HG03103 (cell line): ENCODE results near the gene HHIP.
A peak's percentile ranks its signal among the peaks of the same experiment; 100 is the strongest.

Source experiments
- ATAC-seq: cut with Tn5 transposase; IDR thresholded peaks from one replicate; pipeline ENCODE4 v1.9.1; 2021; ENCODE audit warnings: low read depth; ENCODE audit not compliant: unreplicated experiment

Gene HHIP

DNA sequence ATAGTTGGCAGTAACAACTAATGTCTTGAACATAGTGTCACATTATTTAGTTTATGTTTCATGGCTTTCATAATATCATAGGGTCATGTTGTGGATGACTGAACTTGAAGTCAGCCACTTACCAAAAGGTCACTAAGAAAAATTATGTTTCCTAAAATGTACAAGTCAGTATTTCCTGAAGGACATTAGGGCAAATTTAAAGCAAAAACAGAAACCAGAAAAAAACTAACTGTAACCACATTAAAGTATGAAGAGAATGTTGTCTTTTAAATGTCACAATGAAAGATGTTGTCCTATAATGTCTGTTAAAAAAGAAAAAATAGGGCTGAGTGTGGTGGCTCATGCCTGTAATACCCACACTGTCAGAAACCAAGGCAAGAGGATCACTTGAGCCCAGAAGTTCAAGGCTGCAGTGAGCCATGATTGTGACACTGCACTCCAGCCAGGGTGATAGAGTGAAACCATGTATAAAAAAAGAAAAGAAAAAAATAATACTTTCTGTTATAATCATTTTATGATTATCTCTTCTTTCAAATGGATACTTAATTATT lies 55.8 kb downstream of the HHIP start:
- no peak for ATAC-seq

DNA sequence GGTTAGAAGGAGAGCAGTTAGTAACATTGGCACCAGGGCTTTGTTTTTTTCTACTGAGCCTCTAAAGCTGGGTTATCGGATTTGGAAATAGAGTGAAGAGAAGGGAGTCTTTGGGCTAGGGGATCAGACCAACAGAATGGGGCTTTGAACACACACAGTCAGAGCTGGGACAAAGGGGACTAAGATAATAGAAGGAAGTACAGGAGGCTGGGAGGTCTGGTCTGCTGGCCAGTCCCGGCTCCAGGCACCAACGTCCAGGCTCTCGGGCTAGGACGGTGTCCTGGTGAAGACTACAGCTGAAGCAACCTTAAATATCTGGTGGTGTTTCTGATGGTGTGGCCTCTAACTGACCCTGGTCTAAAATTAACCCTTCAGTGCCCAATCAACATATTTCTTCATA lies 57.5 kb downstream of the HHIP start:
- ATAC-seq: no peak

DNA sequence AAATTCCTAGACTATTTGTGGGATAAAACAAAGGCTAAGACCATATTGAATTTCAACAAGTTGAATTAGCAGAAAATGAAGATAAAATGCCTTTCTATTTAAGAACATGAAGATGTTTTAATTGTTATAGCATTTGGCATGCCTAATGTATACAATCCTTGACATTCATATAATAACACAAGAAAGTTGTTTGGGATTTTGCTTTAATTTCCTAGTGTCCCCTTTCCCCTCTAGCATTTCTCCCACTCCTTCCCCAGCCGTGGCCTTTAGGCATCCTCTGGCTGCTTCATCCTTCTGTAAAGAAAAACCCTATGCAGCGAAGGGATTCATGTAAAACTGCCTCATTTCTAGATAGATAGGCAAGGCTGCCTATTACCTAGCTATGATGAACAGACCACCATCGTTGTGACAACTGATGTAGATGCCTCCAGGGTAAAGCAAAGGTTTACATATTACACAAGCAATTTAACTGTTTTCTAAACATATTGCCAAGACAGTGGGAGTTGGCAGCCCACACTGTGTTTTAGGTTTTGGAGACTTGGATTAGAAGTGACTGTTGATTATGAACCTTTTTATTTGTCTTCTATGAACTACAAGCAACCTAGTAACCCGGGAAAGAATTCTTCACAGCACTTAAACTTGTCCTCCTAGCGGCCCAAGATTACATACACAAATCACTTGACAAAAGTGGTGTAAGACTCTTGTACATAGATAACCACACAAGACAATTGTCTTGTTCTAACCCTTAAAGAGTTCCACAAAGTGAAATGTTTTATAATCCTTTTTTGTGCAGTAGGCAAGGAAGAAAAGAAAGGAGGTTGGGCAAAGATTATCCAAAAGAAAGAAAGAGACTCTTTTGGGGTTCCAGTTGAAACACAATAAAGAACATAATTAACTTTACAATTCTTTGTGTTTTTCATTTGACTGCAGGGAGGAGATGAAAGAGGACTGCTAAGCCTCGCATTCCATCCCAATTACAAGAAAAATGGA lies 59.9 kb downstream of the HHIP start:
- no peak for ATAC-seq

DNA sequence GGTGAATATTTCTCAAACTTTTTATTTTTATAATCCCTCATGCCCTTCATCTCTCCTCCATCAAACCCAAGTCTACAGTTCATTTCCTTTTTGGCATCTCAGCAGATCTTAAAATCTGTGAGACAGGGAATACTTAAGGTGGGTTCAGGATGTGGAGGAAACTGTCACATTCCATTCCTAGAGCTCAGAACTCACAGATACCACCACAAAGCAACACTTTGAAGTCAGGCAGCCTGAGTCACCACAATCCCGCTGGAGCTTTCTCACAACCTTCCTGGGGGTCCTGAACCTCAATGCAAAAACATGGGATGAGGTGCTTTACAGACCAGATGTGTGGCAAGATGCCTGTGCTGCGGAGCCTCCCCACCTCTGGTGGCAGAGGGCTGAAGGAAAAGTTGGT lies 63.2 kb downstream of the HHIP start:
- no peak for ATAC-seq

DNA sequence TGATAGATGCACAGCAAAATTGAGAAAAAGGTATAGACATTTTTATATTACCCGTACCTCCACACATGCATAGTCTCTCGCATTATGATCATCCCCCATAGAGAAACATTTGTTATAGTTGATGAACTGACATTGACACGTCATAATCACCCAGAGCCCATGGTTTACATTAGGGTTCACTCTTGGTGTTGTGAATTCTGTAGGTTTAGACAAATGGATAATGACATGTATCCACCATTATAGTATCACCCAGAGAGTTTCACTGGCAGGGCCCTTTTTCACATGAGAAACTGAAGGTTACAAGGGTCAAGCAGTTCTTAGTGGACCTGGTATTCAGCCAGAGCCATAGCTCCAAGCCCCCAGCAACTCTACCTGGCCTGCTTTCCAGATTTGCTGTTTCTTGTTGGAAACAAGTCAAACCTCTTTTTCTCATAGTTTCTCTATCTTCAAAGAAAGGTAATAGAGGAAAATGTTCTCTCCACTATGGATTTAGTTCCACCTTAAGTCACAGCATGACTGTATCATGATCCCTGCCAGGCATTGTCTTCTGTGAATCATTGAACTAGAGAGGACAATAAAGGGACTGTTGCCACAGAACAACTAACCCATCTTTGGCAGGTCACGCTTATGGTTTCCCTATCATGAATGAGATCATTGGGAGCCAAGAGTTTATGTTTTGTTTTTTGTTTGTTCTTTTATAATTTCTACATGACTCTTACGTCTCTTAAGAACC lies 64.0 kb downstream of the HHIP start:
- ATAC-seq: no peak

DNA sequence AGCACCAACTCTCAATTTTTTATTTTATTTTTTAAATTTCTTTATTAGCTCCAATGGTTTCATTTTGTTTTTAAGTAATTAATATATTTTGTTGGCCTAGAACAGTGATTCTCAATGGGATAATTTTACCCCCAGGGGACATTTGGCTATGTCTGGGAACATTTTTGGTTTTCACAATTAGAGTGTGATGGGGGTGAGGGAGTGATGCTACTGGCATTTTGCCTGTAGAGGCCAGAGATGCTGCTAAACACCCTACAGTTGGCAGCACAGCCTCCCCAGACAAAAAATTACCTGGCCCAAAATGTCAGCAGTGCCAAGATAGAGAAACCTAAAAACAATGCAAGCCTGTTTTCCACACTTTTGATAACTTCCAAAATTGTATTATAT lies 64.6 kb downstream of the HHIP start:
- no peak for ATAC-seq

DNA sequence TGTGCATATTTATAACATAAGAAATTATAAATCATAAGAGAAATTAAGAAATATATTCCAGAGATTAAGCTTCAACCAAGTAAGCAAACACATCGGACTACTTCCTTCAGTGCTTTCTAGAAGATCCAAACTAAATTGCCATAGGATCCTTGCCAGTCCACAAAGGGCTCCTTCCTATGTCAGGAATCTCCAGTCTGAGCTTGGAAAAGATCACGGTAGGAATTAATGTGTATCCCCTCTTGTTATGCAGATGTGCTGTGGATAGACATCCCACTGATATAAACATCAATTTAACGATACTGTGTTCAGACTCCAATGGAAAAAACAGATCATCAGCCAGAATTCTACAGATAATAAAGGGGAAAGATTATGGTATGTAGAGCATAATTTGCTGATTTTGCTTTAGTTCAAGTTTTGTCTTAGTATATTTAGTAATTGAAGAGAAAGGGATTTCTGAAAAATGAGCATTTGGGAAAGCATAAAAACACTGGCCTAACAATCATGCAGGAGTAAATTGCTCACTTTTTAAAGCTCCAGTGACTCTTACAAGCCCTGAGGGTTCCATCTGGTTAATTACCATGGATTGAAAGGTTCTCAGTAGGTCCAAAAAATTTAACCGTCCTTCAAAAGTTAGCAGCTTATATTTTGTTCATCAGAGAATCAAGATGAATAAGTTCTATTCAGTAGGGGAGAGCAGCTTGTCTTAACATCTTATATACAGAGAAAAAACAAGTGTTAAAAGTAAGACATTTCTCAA lies 65.9 kb downstream of the HHIP start:
- ATAC-seq: no peak

DNA sequence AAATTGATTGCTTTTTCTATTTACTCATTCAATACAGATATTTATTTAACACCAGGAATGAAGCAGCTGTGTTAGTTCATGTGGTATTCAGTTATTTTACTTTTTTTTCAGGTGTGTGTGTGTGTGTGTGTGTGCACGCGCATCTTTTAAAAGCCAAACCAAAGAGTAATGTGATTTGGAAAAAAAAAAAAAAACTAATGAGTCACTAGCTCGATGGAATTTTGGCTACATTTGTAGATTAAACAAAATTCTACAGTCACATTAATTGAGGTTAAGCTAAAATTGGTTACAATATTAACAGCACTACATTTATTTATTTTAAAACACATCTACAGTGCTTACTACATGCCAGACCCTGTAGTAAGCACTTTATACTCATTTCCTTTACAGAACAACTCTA lies 66.8 kb downstream of the HHIP start:
- ATAC-seq: no peak

DNA sequence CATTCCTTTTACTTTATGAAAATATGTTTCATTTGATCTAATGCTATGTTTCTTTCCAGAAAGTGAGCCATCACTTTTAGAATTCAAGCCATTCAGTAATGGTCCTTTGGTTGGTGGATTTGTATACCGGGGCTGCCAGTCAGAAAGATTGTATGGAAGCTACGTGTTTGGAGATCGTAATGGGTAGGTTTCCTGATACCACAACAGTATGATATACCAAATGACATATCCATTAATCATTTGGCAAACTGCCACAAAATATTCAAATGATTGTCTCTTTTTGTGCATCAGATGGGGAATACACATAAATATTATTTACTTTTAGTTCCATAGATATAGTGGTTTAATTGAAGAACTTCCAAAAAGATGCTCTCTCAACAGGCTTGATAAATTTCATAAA lies 68.2 kb downstream of the HHIP start:
- no peak for ATAC-seq

DNA sequence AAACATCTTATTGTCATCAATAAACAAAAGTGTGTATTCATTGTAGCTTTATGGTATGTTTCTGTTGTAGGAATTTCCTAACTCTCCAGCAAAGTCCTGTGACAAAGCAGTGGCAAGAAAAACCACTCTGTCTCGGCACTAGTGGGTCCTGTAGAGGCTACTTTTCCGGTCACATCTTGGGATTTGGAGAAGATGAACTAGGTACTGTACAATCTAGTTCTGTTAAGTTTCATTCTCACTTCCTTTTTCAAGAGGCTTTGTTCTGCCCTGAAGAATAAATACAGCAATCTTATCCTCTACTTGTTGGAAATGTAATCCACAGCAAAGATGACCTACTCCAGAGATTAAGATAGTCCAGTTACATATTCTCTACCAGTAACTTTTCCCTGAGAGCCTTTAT lies 69.3 kb downstream of the HHIP start:
- ATAC-seq: peak; percentile 68

DNA sequence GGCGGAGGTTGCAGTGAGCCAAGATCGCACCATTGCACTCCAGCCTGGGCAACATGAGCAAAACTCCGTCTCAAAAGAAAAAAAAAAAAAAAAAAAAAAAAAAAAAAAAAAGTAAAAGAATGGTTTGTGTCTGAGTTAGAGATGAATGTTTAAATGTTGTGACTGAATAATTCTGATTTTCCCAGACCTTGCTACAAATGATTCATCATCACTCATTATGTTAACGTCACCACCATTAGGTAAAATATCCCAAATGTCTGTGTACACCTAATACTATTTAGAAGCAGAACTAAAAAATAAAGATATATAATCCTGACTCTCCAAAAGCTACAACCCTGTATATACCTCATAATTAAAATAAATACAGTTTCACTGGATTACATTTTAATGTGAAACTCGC lies 70.8 kb downstream of the HHIP start:
- no peak for ATAC-seq

DNA sequence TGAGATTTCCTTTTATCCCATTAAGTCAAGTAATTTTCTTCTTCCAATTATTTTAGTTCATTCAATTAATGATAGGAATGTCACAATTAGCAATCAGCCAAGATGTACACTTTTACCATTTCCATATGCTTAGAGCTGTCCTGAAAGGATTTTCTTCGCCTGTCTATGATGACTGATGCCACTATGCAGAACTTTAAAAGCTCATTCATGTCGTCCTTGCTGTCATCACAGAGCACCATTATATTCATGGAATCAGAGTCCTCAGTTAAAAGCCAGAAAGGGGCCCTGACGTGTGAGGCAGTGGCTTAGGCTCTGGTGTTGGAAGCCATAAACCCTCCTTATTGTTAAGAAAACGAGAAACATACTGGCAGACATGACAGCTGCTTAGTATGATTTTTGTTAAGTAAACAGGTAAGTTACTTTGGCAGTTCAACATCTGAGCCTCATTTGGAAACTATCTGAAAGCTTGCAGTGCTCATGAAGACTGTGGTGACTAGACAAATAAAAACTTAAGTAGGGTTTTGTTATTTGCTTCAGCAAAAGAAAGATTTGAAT lies 73.1 kb downstream of the HHIP start:
- no peak for ATAC-seq

DNA sequence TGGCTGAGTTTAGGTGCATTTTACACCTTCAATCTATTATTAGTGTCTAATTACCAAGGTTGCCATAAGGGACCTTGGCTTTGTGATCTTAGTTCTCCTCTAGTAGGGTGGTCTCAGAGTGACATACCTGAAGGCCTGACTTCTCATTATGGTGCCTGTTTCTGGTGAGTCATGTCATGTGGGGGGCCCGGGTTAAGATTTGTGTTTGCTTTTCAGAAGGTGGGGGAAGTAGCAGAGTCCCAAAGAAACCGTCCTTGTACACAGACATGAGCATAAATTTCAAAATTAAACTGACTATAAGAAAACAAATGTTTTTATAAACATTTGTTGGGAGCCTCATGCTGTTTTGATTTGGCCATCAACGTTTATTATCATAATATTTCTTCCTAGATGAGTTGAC lies 74.5 kb downstream of the HHIP start:
- no peak for ATAC-seq

DNA sequence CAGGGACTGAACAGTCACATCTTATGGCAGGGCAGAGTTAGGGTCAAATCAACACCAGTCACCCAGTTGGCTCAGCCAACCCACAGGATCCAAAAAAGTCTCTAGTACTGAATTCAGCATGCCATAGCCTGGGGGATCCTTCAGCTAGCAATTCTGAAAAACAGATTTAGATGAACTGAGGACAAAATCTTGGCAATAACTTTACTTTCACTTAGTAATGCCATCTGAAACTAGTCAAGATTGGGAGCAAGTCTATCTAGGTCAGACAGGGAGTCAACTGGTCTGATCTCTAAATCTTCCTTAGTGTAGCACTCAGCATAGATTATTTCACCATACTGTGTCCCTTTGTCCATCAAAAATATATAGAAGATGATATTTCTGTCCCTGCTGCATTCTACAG lies 76.0 kb downstream of the HHIP start:
- no peak for ATAC-seq

DNA sequence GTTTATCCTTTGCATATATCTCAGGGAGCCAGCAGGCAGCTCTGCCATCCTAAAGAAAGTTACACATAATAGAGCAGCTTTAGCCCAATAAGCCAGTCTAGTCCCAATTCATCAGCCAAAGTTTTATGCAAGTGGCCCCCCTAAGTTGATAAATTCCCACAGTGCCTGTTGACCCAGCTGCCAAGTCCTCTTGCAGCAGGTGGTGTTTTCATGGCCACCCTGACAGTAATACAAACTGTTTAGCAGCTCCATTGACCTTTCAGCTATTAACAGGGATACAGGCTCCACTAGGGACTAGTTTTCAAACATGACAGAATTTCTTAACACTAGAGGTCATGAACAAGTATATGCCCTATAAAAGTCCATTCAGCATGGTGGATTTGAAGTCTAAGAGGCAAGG lies 77.5 kb downstream of the HHIP start:
- ATAC-seq: no peak

DNA sequence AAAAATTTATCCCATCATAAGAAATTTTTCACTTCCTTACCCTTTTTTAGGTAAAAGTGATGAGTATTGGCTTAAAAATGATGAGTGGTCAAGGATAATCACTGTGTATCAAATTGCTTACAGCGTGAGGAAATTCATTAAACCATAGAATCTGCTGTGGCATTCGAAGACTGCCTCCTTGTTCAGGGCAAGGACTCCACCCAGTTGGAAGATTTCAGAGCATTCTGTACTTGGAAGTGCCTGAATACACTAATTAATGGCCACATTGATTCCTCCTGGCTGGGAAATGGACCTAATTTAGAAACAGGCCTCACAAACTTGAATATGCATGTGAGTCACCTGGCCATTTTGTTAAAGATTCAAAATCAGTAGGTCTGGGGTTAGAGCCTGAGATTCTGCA lies 83.2 kb downstream of the HHIP start:
- no peak for ATAC-seq

DNA sequence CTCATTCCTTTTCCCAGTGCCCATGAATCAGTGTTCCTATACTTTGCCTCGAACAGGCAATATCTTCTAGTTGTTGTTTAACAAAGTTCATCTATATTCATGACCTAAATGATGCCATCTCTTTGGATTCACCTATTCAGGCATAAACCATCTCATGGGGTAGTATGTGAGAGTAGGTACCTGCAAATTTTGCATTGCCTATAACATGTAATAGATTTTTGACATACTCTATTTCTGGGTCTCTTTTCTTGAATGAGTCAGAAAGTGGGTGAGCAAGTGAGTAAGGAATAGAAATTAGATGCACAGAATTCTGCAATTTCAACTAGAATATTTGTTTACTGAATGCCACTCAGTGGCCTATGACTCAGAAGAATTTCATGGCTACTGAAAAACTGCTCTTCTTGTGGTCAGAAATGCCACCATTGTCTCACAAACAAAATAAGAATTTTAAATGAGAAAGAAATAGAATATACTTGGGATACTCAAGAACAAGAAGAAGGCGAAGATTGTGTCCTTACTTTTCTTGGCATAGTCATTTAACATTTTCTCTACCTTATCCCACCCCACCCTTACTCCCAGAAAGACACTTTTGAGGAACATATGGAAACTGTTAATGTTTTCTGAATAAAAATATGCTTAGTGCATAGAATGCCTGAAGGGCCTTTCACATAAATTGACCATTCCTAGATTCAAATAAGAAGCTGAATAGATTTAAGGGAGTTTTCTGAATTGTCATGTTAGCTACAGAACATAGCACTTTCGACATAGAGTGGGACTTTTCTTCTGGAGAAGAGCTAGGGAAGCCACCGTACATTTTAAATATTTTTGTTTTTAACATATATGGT lies 86.8 kb downstream of the HHIP start:
- ATAC-seq: no peak

DNA sequence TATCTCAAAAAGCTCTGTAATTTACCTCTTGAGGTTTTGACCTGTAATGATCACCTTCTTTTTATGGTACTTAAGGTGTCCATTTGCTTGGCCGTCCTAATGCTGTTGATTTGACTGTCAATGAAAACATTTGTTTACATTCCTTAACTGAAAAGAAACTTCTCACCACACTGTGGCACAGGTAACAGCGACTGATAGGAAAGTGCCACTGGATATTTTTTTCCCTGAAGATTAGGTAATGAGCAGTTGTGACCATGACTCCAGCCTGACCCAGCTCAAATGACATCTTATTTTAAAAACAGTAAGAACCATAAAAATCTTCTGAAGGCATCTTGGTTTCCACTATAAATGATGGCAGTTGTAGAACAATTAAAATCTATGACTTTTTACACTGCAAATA lies 87.6 kb downstream of the HHIP start:
- no peak for ATAC-seq

DNA sequence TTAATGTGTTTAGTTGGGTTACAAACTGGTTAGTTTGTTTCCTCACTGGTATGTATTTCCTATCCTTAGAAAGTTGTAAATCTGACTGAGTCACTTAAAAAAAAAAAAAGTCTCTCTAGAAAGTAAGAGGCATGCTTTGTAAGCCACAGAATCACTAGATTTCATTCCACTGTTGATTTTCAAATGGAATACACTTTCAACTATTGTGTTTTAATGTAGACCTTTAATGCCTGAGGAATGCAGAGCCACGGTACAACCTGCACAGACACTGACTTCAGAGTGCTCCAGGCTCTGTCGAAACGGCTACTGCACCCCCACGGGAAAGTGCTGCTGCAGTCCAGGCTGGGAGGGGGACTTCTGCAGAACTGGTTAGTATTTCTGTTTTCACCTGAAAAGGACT lies 88.6 kb downstream of the HHIP start:
- ATAC-seq: no peak

DNA sequence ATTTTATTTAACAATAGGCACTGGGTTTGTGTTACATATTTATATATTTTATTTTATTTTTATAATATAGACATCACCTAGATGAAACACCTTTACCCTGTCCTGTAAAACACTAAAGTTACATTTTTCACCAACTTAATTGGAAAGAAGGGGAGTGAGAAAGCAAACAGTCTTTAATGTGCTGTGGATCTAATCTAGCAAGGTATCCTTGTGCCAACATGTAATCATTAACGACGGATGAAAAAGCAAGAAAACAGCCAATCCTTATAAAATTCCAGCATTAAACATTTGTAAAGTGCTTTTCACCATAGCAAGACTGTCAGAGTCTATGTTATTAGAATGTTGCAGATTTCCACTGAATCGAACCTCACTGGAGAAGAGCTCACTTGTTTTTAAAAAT lies 92.7 kb downstream of the HHIP start:
- ATAC-seq: no peak
